Subcutaneous adipose tissue (tissue), 4 donors: ENCODE measurements around the gene CCDC78. TPM values are rescaled to one million over a fixed set of nuclear protein-coding genes. Genes with fewer than 3 reads are reported as not detected.

ENCODE experiments used
- total RNA-seq, 4 donors: library from RNA; depleted of rRNA; stranded (reverse); fragments of >200 nt; gene quantifications; one replicate each; pipeline ENCODE4 v1.1.0, GENCODE V29; 2016
- TF ChIP-seq, protein P1 (sequence below): fragments of 450-650 bp; IDR thresholded peaks from one replicate; pipeline ENCODE4 v1.5.1; 2016; ENCODE audit warnings: low read depth, mild to moderate bottlenecking, control low read depth, antibody characterized with exemption, moderate library complexity

Gene CCDC78
- total RNA-seq, 4 donors from 2014 or later, result 0.44 to 2.5 (median 1.5) TPM; not detected in 1

DNA sequence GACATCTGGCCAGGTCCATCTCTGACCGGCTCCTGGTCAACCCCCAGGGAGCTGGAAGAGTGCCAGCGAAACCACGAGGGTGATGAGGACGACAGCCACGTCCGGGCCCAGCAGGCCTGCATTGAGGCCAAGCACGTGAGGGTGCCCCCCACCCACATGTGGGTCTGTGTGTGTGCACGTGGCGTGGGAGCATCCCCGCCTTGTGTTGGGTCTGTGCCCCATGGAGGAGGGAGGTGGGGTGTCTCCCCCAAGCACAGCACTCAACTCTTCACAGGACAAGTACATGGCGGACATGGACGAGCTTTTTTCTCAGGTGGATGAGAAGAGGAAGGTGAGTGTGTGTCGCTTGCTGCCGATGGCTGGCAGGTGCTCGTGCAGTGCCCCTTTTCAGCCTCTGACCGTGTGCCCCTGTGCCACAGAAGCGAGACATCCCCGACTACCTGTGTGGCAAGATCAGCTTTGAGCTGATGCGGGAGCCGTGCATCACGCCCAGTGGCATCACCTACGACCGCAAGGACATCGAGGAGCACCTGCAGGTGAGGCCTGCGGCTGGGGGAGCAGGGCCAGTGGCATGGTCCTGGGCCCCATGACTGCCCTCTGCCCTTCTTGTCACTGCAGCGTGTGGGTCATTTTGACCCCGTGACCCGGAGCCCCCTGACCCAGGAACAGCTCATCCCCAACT is 44.4 kb downstream of the CCDC78 start:
- TF ChIP-seq, protein P1, sequence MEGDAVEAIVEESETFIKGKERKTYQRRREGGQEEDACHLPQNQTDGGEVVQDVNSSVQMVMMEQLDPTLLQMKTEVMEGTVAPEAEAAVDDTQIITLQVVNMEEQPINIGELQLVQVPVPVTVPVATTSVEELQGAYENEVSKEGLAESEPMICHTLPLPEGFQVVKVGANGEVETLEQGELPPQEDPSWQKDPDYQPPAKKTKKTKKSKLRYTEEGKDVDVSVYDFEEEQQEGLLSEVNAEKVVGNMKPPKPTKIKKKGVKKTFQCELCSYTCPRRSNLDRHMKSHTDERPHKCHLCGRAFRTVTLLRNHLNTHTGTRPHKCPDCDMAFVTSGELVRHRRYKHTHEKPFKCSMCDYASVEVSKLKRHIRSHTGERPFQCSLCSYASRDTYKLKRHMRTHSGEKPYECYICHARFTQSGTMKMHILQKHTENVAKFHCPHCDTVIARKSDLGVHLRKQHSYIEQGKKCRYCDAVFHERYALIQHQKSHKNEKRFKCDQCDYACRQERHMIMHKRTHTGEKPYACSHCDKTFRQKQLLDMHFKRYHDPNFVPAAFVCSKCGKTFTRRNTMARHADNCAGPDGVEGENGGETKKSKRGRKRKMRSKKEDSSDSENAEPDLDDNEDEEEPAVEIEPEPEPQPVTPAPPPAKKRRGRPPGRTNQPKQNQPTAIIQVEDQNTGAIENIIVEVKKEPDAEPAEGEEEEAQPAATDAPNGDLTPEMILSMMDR, result no peak

DNA sequence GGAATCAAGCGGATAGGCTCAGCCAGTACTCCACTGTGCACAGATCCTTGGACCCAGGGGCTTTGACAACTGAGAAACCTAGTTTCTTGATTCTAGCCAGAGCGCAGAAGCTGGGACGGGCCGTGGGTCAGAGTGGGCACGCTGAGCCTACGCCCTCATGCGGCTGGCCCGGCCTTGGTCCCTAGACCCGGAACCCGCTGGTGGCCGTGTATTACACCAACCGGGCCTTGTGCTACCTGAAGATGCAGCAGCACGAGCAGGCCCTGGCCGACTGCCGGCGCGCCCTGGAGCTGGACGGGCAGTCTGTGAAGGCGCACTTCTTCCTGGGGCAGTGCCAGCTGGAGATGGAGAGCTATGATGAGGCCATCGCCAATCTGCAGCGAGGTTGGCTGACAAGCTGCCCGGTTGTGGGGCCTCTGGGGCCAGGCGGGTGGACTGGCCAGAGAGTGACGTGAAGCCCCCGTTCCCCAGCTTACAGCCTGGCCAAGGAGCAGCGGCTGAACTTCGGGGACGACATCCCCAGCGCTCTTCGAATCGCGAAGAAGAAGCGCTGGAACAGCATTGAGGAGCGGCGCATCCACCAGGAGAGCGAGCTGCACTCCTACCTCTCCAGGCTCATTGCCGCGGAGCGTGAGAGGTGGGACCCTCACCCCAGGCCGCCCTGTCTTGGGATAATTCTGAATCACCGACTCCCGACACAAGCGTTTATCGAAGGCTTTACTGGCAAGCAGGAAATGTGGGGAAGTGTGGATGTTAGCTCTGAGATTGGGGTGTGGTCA is 45.1 kb downstream of the CCDC78 start:
- TF ChIP-seq, protein P1, result no peak

DNA sequence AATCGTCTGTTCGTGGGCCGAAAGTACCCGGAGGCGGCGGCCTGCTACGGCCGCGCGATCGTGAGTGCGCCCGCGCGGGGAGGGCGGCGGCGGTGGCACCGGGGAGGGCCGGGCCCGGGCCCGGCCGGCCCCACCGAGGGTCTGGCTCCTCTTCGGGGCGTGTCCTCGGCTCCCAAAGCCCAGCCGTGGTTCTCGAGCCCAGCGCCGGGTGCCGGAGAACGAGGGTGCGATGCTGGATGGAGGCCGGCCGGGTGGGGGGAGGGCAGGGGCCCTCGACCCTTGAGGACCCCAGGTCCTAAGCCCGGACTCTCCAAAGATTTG is 45.7 kb downstream of the CCDC78 start:
- TF ChIP-seq, protein P1, result no peak

DNA sequence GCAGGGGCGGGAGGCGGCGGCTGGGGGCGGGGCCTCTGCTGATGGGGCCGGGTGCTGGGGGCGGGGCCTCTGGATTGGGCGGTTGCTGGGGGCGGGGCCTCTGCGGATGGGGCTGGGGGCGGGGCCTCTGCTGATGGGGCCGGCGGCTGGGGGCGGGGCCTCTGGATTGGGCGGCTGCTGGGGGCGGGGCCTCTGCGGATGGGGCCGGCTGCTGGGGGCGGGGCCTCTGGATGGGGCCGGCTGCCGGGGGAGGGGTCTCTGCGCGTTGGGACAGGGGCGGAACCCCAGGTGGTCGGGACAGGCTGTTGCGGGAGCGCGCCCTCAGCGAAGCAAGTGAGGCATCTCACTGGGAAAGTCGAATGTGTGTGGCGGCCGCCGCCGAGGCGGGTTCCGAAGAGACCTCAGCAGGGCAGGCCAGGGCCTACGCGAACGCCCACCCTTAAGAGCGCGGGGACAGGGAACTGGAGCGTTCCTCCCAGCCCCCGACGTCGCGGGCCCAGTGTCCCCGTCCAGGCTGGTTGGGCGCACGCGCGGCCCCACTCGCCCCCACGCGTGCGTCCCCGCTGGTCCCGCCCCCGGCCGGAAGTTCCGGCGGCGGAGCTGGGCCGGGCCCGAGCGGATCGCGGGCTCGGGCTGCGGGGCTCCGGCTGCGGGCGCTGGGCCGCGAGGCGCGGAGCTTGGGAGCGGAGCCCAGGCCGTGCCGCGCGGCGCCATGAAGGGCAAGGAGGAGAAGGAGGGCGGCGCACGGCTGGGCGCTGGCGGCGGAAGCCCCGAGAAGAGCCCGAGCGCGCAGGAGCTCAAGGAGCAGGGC is 46.2 kb downstream of the CCDC78 start, which contains the start of gene STUB1:
Gene STUB1, plus strand, starts transcription at position 597 of the 811 bp plus-strand sequence. Its CDS starts 116 bp downstream, at position 713.
- TF ChIP-seq, protein P1, result no peak

DNA sequence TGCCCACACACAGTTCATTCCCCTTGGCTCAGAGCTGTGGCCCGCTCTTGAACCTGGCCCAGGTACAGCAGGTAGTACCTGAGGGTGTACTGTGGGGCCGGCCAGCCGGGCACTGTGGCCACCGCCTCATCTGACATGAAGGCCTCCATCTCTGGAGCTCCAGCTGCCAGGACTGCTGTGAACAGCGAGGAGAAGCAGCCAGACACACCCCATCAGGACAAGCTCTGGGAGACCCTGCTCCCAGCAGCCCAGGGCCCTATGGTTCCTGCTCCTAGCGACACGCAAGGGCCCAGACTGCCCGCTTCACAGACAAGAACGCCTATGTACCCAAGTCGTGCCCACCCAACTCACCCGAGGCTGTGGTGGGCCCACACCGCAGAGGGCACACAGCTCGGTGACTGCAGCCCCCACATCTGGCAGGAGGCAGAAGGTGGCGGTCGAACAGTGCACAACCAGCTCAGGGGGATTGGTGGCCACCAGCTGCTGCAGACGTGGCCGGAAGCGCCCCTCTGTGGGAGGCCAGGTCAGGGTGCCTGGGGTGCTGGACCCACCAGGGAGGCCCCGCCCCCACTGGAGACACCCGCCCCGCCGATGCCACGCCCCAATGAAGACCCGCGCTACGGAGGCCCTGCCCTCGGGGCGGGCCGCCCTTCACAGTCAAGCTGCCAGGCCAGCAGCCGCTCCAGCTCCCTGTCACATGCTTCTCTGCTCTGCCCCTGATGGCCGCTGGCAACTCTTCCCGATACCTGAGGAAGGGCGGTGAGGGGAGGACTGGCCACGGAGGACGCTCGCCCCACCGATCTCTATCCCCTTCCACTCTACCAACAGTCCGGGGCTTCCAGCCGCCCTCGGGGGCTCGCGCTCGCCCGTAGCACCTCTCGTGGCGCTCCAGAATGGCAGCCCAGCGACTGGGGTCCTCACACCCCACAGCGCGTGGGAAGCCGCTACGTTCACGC is 47.1 kb downstream of the CCDC78 start:
- TF ChIP-seq, protein P1, result no peak

DNA sequence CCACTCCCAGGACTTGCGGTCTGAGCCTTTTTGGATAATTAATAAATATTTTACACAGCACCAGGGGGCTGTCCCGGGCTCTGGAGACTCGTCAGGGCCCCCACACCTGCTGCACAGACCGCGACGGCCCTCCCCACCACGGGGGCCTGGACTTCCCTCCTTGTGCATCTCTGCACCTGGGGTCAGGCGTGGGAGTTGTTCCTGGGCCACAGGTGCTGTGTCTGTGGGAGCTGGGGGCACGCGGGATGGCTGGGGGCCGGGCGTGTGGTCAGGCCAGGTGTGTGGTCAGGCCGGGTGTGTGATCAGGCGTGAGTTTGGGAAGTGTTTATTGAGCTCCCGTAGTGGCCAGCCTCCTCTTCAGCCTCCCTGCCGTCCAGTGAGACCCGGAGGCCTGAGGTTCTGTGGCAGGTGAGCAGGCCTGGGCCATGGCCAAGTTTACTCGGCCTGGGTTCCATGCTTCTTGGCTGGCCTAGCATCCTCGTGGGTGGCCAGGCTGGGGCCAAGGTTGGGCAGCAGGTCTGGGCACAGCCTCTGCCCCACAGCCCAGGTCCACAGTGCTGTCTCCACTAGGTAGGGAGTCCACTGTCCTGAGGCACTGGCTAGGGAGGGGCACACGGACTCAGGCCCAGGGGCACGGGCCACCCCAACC is 47.9 kb downstream of the CCDC78 start:
- TF ChIP-seq, protein P1, result no peak
